Trophoblast cell (in vitro differentiated cells and primary cell): ENCODE data around the gene MRGPRE.

Experiments used
- DNase-seq, 2 donors: peaks; one replicate each; pipeline ENCODE4 v3.0.0-alpha.2; 2016
- H2AFZ ChIP-seq: 2 replicates; pipeline ENCODE4 v1.6.1; 2013; ENCODE audit warnings: low read length, moderate library complexity, mild to moderate bottlenecking; ENCODE audit not compliant: insufficient read depth, poor library complexity
- H2AK5ac ChIP-seq: 2 replicates; pipeline ENCODE4 v1.6.1; 2013; ENCODE audit warnings: mild to moderate bottlenecking, low read length
- H2BK120ac ChIP-seq: 2 replicates; pipeline ENCODE4 v1.6.1; 2013; ENCODE audit warnings: low read length, mild to moderate bottlenecking, moderate library complexity; ENCODE audit not compliant: insufficient read depth, poor library complexity
- H2BK12ac ChIP-seq: 2 replicates; pipeline ENCODE4 v1.6.1; 2013; ENCODE audit warnings: mild to moderate bottlenecking, low read length, moderate library complexity
- H2BK5ac ChIP-seq: 2 replicates; pipeline ENCODE4 v1.6.1; 2013; ENCODE audit warnings: low read length, low read depth, moderate library complexity, mild to moderate bottlenecking; ENCODE audit not compliant: poor library complexity
- H3K14ac ChIP-seq: 2 replicates; pipeline ENCODE4 v1.6.1; 2013; ENCODE audit warnings: mild to moderate bottlenecking, low read length
- H3K18ac ChIP-seq: 2 replicates; pipeline ENCODE4 v1.6.1; 2013; ENCODE audit warnings: mild to moderate bottlenecking, low read length
- H3K23ac ChIP-seq: 2 replicates; pipeline ENCODE4 v1.6.1; 2013; ENCODE audit warnings: low read length
- H3K27ac ChIP-seq: 2 replicates; pipeline ENCODE4 v1.5.1; 2013; ENCODE audit warnings: low read depth, mild to moderate bottlenecking, inconsistent platforms, low read length, moderate library complexity
- H3K27me3 ChIP-seq: 2 replicates; pipeline ENCODE4 v1.6.1; 2013; ENCODE audit warnings: inconsistent platforms, mild to moderate bottlenecking, low read length, moderate library complexity; ENCODE audit not compliant: insufficient read depth
- H3K36me3 ChIP-seq, 2 experiments: 1 replicate in 1 of 2; 2 replicates in 1 of 2; pipeline ENCODE4 v1.6.1; 2013; ENCODE audit warnings: low read length in 2 of 2, mild to moderate bottlenecking in 2 of 2, moderate library complexity in 1 of 2; ENCODE audit not compliant: insufficient read depth in 2 of 2, control insufficient read depth in 1 of 2
- H3K4ac ChIP-seq: 2 replicates; pipeline ENCODE4 v1.6.1; 2013; ENCODE audit warnings: low read depth, mild to moderate bottlenecking, low read length, moderate library complexity
- H3K4me1 ChIP-seq, 2 experiments: 1 replicate in 1 of 2; 2 replicates in 1 of 2; pipeline ENCODE4 v1.6.1; 2013; ENCODE audit warnings: low read length in 2 of 2, mild to moderate bottlenecking in 2 of 2, moderate library complexity in 1 of 2; ENCODE audit not compliant: insufficient read depth in 2 of 2, control insufficient read depth in 1 of 2
- H3K4me2 ChIP-seq: 2 replicates; pipeline ENCODE4 v1.6.1; 2013; ENCODE audit warnings: inconsistent platforms, mild to moderate bottlenecking, low read length, moderate library complexity
- H3K4me3 ChIP-seq: 2 replicates; pipeline ENCODE4 v1.5.1; 2013; ENCODE audit warnings: mild to moderate bottlenecking, low read depth, low read length, inconsistent platforms
- H3K79me1 ChIP-seq: one replicate; pipeline ENCODE4 v1.6.1; 2013; ENCODE audit warnings: low read length
- H3K79me2 ChIP-seq: 2 replicates; pipeline ENCODE4 v1.6.1; 2013; ENCODE audit warnings: low read length, mild to moderate bottlenecking; ENCODE audit not compliant: control insufficient read depth, insufficient read depth, poor library complexity
- H3K9ac ChIP-seq: 2 replicates; pipeline ENCODE4 v1.6.1; 2013; ENCODE audit warnings: mild to moderate bottlenecking, low read length
- H3K9me3 ChIP-seq: 2 replicates; pipeline ENCODE4 v1.6.1; 2013; ENCODE audit warnings: low read depth, mild to moderate bottlenecking, control low read depth, inconsistent platforms, low read length; ENCODE audit not compliant: insufficient read depth
- H4K12ac ChIP-seq: 2 replicates; pipeline ENCODE4 v1.6.1; 2013; ENCODE audit warnings: low read depth, mild to moderate bottlenecking, low read length, moderate library complexity
- H4K8ac ChIP-seq: 2 replicates; pipeline ENCODE4 v1.6.1; 2013; ENCODE audit warnings: low read depth, mild to moderate bottlenecking, low read length, moderate library complexity
- H4K91ac ChIP-seq: one replicate; pipeline ENCODE4 v1.6.1; 2013; ENCODE audit warnings: low read depth, mild to moderate bottlenecking, low read length, moderate library complexity
- WGBS: extraction: QIAGEN DNeasy Blood & Tissue Kit; methylation state at CpG from one replicate; pipeline ENCODE4 v1.1.7; 2013; ENCODE audit warnings: missing lambda C conversion rate; ENCODE audit not compliant: insufficient read length, insufficient coverage; ENCODE audit errors: extremely low coverage; 5-methylcytosine and 5-hydroxymethylcytosine counted together

Gene MRGPRE

GRCh38 chr11:3190600-3190999, 41.6 kb downstream of the MRGPRE start:
- H3K4me2 ChIP-seq, result no peak overlapping the region

GRCh38 chr11:3189886-3190583, 42.2 kb downstream of the MRGPRE start:
- DNase-seq, result no peak
- Histone ChIP-seq H3K4me3 (no peak overlapping the region), H2BK120ac (no peak overlapping the region), H4K12ac (no peak overlapping the region), H3K27me3 (no peaks in the 10 kb centered on the region), H2BK12ac (no peak overlapping the region), H3K14ac (no peak overlapping the region), H4K91ac (no peak overlapping the region), H2AK5ac (no peak overlapping the region), H3K79me1 (no peaks in the 10 kb centered on the region), H3K4me1 (no peaks in the 10 kb centered on the region), H3K79me2 (no peaks in the 10 kb centered on the region), H2AFZ (no peak overlapping the region), H2BK5ac (no peak overlapping the region), H3K4ac (no peak overlapping the region), H3K9ac (no peak overlapping the region), H4K8ac (no peak overlapping the region), H3K36me3 (no peaks in the 10 kb centered on the region), H3K4me2 (no peak overlapping the region), H3K18ac (no peak overlapping the region), H3K23ac (no peak overlapping the region), H3K9me3 (peaks cover 2% of the 10 kb centered on the region), H3K27ac (no peak overlapping the region)
- WGBS, result no CpG with 5 or more reads among the region's 11 CpGs

More at GRCh38 chr11:3190600-3190999, 41.6 kb downstream of the MRGPRE start:
- H3K4me3 ChIP-seq, result no peak overlapping the region
- H3K14ac ChIP-seq, result no peak overlapping the region
- no peak overlapping the region for H3K18ac ChIP-seq
- no peak overlapping the region for H2BK120ac ChIP-seq
- H2BK5ac ChIP-seq, result no peak overlapping the region
- no peak overlapping the region for H2AK5ac ChIP-seq
- H3K27me3 ChIP-seq, result no peaks in the 10 kb centered on the region
- no peak overlapping the region for H2BK12ac ChIP-seq
- H3K79me2 ChIP-seq, result no peaks in the 10 kb centered on the region
- no peaks in the 10 kb centered on the region for H3K4me1 ChIP-seq
- no peak overlapping the region for H3K23ac ChIP-seq
- no peak for DNase-seq
- H3K79me1 ChIP-seq, result no peaks in the 10 kb centered on the region
- no peak overlapping the region for H4K12ac ChIP-seq
- no peak overlapping the region for H3K4ac ChIP-seq
- H3K27ac ChIP-seq, result no peak overlapping the region
- H4K91ac ChIP-seq, result no peak overlapping the region
- no peak overlapping the region for H4K8ac ChIP-seq
- H2AFZ ChIP-seq, result no peak overlapping the region
- peaks cover 2% of the 10 kb centered on the region for H3K9me3 ChIP-seq
- no CpG with 5 or more reads among the region's 6 CpGs for WGBS
- H3K36me3 ChIP-seq, result no peaks in the 10 kb centered on the region
- H3K9ac ChIP-seq, result no peak overlapping the region

GRCh38 chr11:3189196-3189843, 42.9 kb downstream of the MRGPRE start:
- no peaks in the 10 kb centered on the region for H3K36me3 ChIP-seq
- H2BK5ac ChIP-seq, result no peak overlapping the region
- H3K14ac ChIP-seq, result no peak overlapping the region
- WGBS, result no CpG with 5 or more reads among the region's 15 CpGs
- H4K91ac ChIP-seq, result no peak overlapping the region
- DNase-seq, result no peak
- H3K27ac ChIP-seq, result no peak overlapping the region
- H3K23ac ChIP-seq, result peak overlapping the region; percentile 52
- H2BK12ac ChIP-seq, result no peak overlapping the region
- no peak overlapping the region for H3K4me2 ChIP-seq
- H4K12ac ChIP-seq, result no peak overlapping the region
- no peak overlapping the region for H2AFZ ChIP-seq
- no peak overlapping the region for H2AK5ac ChIP-seq
- H3K79me2 ChIP-seq, result no peaks in the 10 kb centered on the region
- H4K8ac ChIP-seq, result no peak overlapping the region
- H3K27me3 ChIP-seq, result no peaks in the 10 kb centered on the region
- peaks cover 2% of the 10 kb centered on the region for H3K9me3 ChIP-seq
- H3K79me1 ChIP-seq, result no peaks in the 10 kb centered on the region
- no peak overlapping the region for H3K4me3 ChIP-seq
- H3K4ac ChIP-seq, result no peak overlapping the region
- H2BK120ac ChIP-seq, result no peak overlapping the region
- H3K9ac ChIP-seq, result peak overlapping the region; percentile 29
- H3K4me1 ChIP-seq, result no peaks in the 10 kb centered on the region
- no peak overlapping the region for H3K18ac ChIP-seq

GRCh38 chr11:3188496-3189195, 43.6 kb downstream of the MRGPRE start:
- no peak for DNase-seq
- no peak overlapping the region for H4K12ac ChIP-seq
- no peaks in the 10 kb centered on the region for H3K79me1 ChIP-seq
- no peaks in the 10 kb centered on the region for H3K4me1 ChIP-seq
- H3K4me2 ChIP-seq, result no peak overlapping the region
- no peak overlapping the region for H3K9ac ChIP-seq
- no peak overlapping the region for H3K18ac ChIP-seq
- no peak overlapping the region for H2BK5ac ChIP-seq
- no peak overlapping the region for H3K4me3 ChIP-seq
- H2AFZ ChIP-seq, result no peak overlapping the region
- no CpG with 5 or more reads among the region's 17 CpGs for WGBS
- H3K4ac ChIP-seq, result no peak overlapping the region
- no peaks in the 10 kb centered on the region for H3K36me3 ChIP-seq
- H2BK120ac ChIP-seq, result no peak overlapping the region
- no peak overlapping the region for H3K14ac ChIP-seq
- H3K9me3 ChIP-seq, result peaks cover 2% of the 10 kb centered on the region
- H4K91ac ChIP-seq, result no peak overlapping the region
- H4K8ac ChIP-seq, result no peak overlapping the region
- no peak overlapping the region for H3K23ac ChIP-seq
- H3K79me2 ChIP-seq, result no peaks in the 10 kb centered on the region
- H2AK5ac ChIP-seq, result no peak overlapping the region
- no peaks in the 10 kb centered on the region for H3K27me3 ChIP-seq
- H3K27ac ChIP-seq, result no peak overlapping the region
- no peak overlapping the region for H2BK12ac ChIP-seq
